SU-DHL-6 (cell line): ENCODE measurements around the gene NSUN7.

Experiments
- CTCF ChIP-seq: fragments of 200-600 bp; sonication (generic); IDR thresholded peaks from one replicate; pipeline ENCODE4 v1.5.1; 2017; ENCODE audit warnings: antibody characterized with exemption, mild to moderate bottlenecking, low read length, moderate library complexity; ENCODE audit not compliant: insufficient read depth, poor library complexity, severe bottlenecking
- EZH2phosphoT487 ChIP-seq: fragments of 200-600 bp; sonication (generic), shearing (Covaris generic); conservative IDR thresholded peaks from 2 replicates; pipeline ENCODE4 v1.6.1; 2018; ENCODE audit warnings: mild to moderate bottlenecking, antibody characterized with exemption, low read length, moderate library complexity, mixed read lengths

DNA sequence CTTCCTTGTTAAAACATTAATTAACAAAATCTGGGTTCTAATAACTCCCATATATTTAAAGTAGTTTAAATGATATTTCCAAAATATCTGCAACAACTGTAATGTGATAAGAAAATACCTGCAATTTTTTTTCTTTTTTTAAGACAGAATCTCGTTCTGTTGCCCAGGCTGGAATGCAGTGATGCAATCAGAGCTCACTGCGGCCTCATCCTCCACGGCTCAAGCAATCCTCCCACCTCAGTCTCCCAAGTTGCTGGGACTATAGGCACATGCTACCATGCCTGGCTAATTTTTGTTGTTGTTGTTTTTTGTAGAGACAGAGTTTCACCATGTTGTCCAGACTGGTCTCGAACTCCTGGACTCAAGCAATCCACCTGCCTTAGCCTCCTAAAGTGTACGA lies 45.7 kb upstream of the NSUN7 start:
- TF ChIP-seq CTCF = no peak
- no peak for TF ChIP-seq EZH2phosphoT487
